ENCODE data around the gene GOLGA7B.

The GOLGA7B gene

GRCh38 chr10:97913614-97914013 is 64.0 kb downstream of the GOLGA7B start:
- no peak overlapping the region for H3K4me3 ChIP-seq (ENCODE audit: low read depth, low read length)
- no peaks in the 10 kb centered on the region for H3K36me3 ChIP-seq
- H3K9me3 ChIP-seq: no peaks in the 10 kb centered on the region
- no peak for TF ChIP-seq CTCF (IDR thresholded peaks at IDR 0.05; ENCODE audit: low read depth, low read length)
- 0 out of 2 replicates have a peak, but pooled peaks cover 2% of the 10 kb centered on the region for H3K4me1 ChIP-seq
- no peaks in the 10 kb centered on the region for H3K27me3 ChIP-seq
- DNase-seq: no peak

GRCh38 chr10:97914171-97914836 is 64.7 kb downstream of the GOLGA7B start:
- Histone ChIP-seq H3K27me3 (no peaks in the 10 kb centered on the region), H3K4me3 (ENCODE audit: low read depth, low read length) (no peak overlapping the region), H3K9me3 (no peaks in the 10 kb centered on the region), H3K4me1 (0 out of 2 replicates have a peak, but pooled peaks cover 2% of the 10 kb centered on the region), H3K36me3 (no peaks in the 10 kb centered on the region)
- DNase-seq: no peak
- no peak for TF ChIP-seq CTCF (IDR thresholded peaks at IDR 0.05; ENCODE audit: low read depth, low read length)

GRCh38 chr10:97914837-97915211 is 65.2 kb downstream of the GOLGA7B start:
- Histone ChIP-seq H3K9me3 (no peaks in the 10 kb centered on the region), H3K4me3 (ENCODE audit: low read depth, low read length) (no peak overlapping the region), H3K27me3 (no peaks in the 10 kb centered on the region), H3K4me1 (0 out of 2 replicates have a peak, but pooled peaks cover 2% of the 10 kb centered on the region), H3K36me3 (no peaks in the 10 kb centered on the region)
- DNase-seq: peak; percentile 82
- TF ChIP-seq CTCF (IDR thresholded peaks at IDR 0.05; ENCODE audit: low read depth, low read length): peak; percentile 88

- Histone ChIP-seq H3K27me3 (no peaks in the 10 kb centered on the region), H3K4me1 (0 out of 2 replicates have a peak, but pooled peaks cover 2% of the 10 kb centered on the region), H3K4me3 (ENCODE audit: low read depth, low read length) (no peak overlapping the region), H3K9me3 (no peaks in the 10 kb centered on the region), H3K36me3 (no peaks in the 10 kb centered on the region)
- no peak for DNase-seq
- no peak for TF ChIP-seq CTCF (IDR thresholded peaks at IDR 0.05; ENCODE audit: low read depth, low read length)
Observed at GRCh38 chr10:97915346-97916131, 65.9 kb downstream of the GOLGA7B start.

- no peak overlapping the region for H3K4me3 ChIP-seq (ENCODE audit: low read depth, low read length)
- DNase-seq: no peak
- H3K36me3 ChIP-seq: no peaks in the 10 kb centered on the region
- no peaks in the 10 kb centered on the region for H3K27me3 ChIP-seq
- no peaks in the 10 kb centered on the region for H3K9me3 ChIP-seq
- TF ChIP-seq CTCF (IDR thresholded peaks at IDR 0.05; ENCODE audit: low read depth, low read length): no peak
- H3K4me1 ChIP-seq: 0 out of 2 replicates have a peak, but pooled peaks cover 2% of the 10 kb centered on the region
Observed at GRCh38 chr10:97916586-97916985, 66.9 kb downstream of the GOLGA7B start.

GRCh38 chr10:97919012-97919411 is 69.4 kb downstream of the GOLGA7B start:
- Histone ChIP-seq H3K9me3 (no peaks in the 10 kb centered on the region), H3K4me1 (0 out of 2 replicates have a peak, but pooled peaks cover 2% of the 10 kb centered on the region), H3K27me3 (no peaks in the 10 kb centered on the region), H3K36me3 (no peaks in the 10 kb centered on the region), H3K4me3 (ENCODE audit: low read depth, low read length) (no peak overlapping the region)
- DNase-seq: no peak
- TF ChIP-seq CTCF (IDR thresholded peaks at IDR 0.05; ENCODE audit: low read depth, low read length): no peak
